ENCODE data around the gene OGG1.
A peak's percentile ranks its signal among the peaks of the same experiment; 100 is the strongest.

Gene OGG1

DNA sequence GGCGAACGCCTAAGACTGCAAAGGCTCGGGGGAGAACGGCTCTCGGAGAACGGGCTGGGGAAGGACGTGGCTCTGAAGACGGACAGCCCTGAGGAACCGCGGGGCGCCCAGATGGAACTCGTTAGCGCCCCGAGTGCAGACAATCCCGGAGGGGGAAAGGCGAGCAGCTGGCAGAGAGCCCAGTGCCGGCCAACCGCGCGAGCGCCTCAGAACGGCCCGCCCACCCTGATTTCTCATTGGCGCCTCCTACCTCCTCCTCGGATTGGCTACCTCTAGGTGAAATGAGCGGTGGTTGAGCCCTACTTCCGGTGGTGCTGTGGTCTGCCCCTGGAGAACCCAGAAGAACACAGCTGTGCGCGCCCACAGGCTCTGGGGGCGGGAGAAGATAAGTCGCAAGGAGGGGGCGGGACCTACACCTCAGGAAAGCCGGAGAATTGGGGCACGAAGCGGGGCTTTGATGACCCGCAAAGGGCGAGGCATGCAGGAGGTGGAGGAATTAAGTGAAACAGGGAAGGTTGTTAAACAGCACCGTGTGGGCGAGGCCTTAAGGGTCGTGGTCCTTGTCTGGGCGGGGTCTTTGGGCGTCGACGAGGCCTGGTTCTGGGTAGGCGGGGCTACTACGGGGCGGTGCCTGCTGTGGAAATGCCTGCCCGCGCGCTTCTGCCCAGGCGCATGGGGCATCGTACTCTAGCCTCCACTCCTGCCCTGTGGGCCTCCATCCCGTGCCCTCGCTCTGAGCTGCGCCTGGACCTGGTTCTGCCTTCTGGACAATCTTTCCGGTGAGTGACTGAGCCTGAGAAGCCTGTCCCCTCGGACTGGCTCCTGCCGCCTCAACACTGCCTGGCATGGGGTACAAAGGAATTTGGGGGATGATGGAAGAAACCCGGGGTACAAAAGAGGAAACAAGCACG lies at the start of gene OGG1:
OGG1 (plus strand) TSS at position 308 of the 911 bp plus-strand sequence; CDS start at position 643, 335 bp downstream.
- DNase-seq (ENCODE audit: low spot score) = peak; percentile 97

GRCh38 chr3:9700536-9700935 lies 49.2 kb upstream of the OGG1 start:
- no peak for DNase-seq (ENCODE audit: low spot score)

DNA sequence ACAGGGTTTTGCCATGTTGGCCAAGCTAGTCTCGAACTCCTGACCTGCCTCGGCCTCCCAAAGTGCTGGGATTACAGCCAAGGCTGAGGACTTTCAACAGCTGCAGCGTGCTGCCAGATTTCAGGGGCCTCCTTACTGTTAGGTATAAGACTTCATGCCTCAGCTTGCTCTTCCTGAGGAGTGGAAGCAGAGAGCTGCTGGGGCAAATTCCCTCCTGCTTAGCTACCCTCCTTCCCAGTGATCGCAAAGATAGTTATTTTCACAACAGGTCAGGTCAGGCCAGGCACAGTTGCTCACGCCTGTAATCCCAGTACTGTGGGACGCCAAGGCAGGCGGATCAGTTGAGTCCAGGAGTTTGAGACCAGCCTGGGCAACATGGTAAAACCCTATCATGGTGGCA lies 48.7 kb upstream of the OGG1 start:
- DNase-seq (ENCODE audit: low spot score) = no peak

- DNase-seq (ENCODE audit: low spot score) = no peak
Observed at GRCh38 chr3:9701711-9702110, 48.0 kb upstream of the OGG1 start.

- no peak for DNase-seq (ENCODE audit: low spot score)
Observed at GRCh38 chr3:9703240-9703639, 46.5 kb upstream of the OGG1 start.

- peak; percentile 73 for DNase-seq (ENCODE audit: low spot score)
Observed at GRCh38 chr3:9703736-9704346, 45.9 kb upstream of the OGG1 start, which contains the start of gene CPNE9. CPNE9 (plus strand) TSS chr3:9703833; CDS start chr3:9703997, 164 bp downstream.

GRCh38 chr3:9704347-9705322 lies 45.1 kb upstream of the OGG1 start:
- DNase-seq (ENCODE audit: low spot score) = peak; percentile 95

GRCh38 chr3:9710174-9710739 lies 39.5 kb upstream of the OGG1 start:
- DNase-seq (ENCODE audit: low spot score) = no peak

DNA sequence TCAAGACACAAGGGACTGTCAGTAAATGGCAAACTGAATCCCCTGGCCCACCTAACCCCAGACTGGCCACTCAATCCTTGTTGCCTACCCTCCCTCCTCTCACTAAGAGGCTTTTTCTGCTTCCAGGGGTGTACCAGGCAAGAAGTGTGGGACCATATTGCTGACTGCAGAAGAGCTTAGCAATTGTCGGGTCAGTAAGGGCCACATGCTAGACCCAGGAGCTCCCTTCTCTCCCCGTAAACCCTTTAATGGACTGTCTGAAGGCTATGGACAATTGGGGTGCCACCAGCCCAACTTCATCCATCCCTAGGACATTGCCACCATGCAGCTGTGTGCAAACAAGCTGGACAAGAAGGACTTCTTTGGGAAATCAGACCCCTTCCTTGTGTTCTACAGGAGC lies 37.3 kb upstream of the OGG1 start:
- no peak for DNase-seq (ENCODE audit: low spot score)

- no peak for DNase-seq (ENCODE audit: low spot score)
Observed at GRCh38 chr3:9713142-9713541, 36.6 kb upstream of the OGG1 start.

GRCh38 chr3:9715136-9715535 lies 34.6 kb upstream of the OGG1 start:
- DNase-seq (ENCODE audit: low spot score) = peak; percentile 87

- peak; percentile 33 for DNase-seq (ENCODE audit: low spot score)
Observed at GRCh38 chr3:9715764-9716437, 33.9 kb upstream of the OGG1 start.

- no peak for DNase-seq (ENCODE audit: low spot score)
Observed at GRCh38 chr3:9716801-9717555, 32.8 kb upstream of the OGG1 start.

GRCh38 chr3:9717563-9717962 lies 32.2 kb upstream of the OGG1 start:
- DNase-seq (ENCODE audit: low spot score) = no peak

DNA sequence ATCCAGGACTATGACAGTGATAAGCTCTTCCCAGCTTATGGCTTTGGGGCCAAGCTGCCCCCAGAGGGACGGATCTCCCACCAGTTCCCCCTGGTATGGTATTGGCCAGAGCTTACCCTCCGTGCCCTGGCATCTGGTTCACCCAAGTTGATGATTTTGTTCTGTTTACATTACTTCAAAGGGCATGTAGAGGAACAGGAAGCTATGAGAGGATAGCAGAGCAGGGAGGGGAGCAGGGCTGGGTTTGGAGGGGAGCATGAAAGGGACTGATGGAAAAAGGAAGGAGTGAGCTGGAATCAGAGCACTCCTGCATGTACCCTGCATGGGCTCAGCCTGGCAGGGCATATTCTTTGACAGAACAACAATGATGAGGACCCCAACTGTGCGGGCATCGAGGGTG lies 31.6 kb upstream of the OGG1 start:
- DNase-seq (ENCODE audit: low spot score) = no peak

- DNase-seq (ENCODE audit: low spot score) = no peak
Observed at GRCh38 chr3:9721015-9721699, 28.6 kb upstream of the OGG1 start.

- DNase-seq (ENCODE audit: low spot score) = no peak
Observed at GRCh38 chr3:9721700-9722060, 28.1 kb upstream of the OGG1 start.

DNA sequence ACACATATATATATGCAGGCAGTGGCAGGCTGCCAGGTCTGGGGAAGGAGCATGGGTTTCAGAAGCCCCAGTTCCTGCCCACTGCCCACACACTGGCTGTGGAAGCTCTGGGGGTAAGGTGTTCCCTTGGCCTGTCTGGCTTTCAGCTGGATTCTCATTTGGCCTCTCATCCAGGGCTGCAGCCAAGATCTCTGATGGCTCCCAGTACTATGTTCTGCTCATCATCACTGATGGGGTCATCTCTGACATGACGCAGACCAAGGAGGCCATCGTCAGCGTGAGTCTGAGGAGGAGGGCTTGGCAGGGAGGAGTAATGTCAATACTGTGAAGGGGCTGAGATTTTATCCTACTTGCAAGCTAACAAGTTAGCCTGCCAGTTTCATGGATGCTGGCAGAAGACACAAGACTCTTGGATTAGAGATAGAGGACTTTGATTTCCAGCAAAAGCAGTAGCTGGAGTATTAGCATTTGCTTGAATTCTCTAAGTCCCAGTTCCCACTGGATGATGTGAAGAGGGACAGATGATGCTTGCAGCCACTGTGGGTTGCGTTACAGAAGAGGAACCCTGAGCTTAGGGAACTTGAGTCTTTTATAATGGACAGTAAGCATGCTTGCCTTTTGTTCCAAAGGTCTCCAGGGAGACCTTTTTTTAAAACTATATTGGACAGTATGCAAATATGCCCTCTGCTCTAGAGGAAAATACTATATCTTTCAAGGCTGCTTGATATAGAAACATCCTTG lies 23.8 kb upstream of the OGG1 start:
- no peak for DNase-seq (ENCODE audit: low spot score)

DNA sequence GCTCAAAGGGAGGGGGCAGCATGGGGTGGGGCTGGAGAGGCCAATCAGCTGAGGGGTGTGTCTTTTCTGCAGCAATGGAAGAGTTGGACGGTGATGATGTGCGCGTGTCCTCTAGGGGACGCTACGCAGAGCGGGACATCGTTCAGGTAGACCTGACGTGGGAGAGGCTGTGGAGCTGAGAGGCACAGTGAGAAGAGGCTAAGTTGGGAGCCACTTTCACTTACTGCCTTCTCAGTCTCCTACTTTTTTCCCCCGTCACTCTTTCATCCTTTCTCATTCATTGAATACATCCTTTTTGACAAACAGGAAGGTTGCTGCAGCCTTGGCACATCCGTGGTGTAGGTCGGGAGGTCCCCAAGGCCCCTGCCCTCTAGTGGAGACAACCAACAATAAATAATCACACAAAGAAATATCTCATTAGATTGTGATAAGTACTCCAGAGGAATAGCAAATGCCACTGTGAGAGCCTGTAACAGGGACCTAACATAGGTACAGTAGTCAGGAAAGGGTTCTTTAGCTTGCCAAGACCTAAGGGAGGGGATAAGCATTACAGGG lies 22.6 kb upstream of the OGG1 start:
- peak; percentile 70 for DNase-seq (ENCODE audit: low spot score)
